Ureter (tissue), 1 donor: ENCODE data around the gene FOXRED1. TPM values are rescaled to one million over a fixed set of nuclear protein-coding genes. Genes with fewer than 3 reads are reported as not detected.
A peak's percentile ranks its signal among the peaks of the same experiment; 100 is the strongest.

Source experiments
- DNase-seq: peaks from one replicate; pipeline ENCODE4 v3.0.0-alpha.2; 2020; ENCODE audit warnings: low spot score
- total RNA-seq: library from RNA; stranded (reverse); gene quantifications from one replicate; pipeline ENCODE4 v1.2.4, GENCODE V29; 2023
- donor health status: DM: yes; HTN: yes; CAD: no.

FOXRED1 gene
- total RNA-seq, 1 donor from 2014 or later: 29.8 TPM

- no peak for DNase-seq
These were observed 42.7 kb downstream of the FOXRED1 start for GRCh38 chr11:126311401-126312291.

GRCh38 chr11:126312961-126313360, 44.0 kb downstream of the FOXRED1 start:
- no peak for DNase-seq

- DNase-seq: no peak
These were observed 44.9 kb downstream of the FOXRED1 start for GRCh38 chr11:126313826-126314225.

GRCh38 chr11:126317432-126317755, 48.4 kb downstream of the FOXRED1 start:
- no peak for DNase-seq

GRCh38 chr11:126317756-126318573, 49.0 kb downstream of the FOXRED1 start:
- peak; percentile 83 for DNase-seq

- no peak for DNase-seq
These were observed 49.8 kb downstream of the FOXRED1 start for GRCh38 chr11:126318574-126319373.

GRCh38 chr11:126319374-126319740, 50.4 kb downstream of the FOXRED1 start:
- no peak for DNase-seq

GRCh38 chr11:126322996-126323395, 54.0 kb downstream of the FOXRED1 start:
- no peak for DNase-seq

- DNase-seq: no peak
These were observed 58.5 kb downstream of the FOXRED1 start for GRCh38 chr11:126327281-126328000.

Other genes starting within 250 kb of the FOXRED1 start
- gene CDON, start 206.3 kb upstream of the FOXRED1 start, total RNA-seq: 7.4 TPM
- 24.7 TPM for gene RPUSD4, start 57.5 kb upstream of the FOXRED1 start, total RNA-seq
- 22.2 TPM for gene FAM118B, start 57.4 kb upstream of the FOXRED1 start, total RNA-seq
- 130 TPM for gene SRPRA, start 259 bp upstream of the FOXRED1 start, total RNA-seq
- gene TIRAP, start 13.9 kb downstream of the FOXRED1 start, total RNA-seq: 14.5 TPM
- gene DCPS, start 34.9 kb downstream of the FOXRED1 start, total RNA-seq: 23.2 TPM
- 46.4 TPM for gene ST3GAL4, start 86.5 kb downstream of the FOXRED1 start, total RNA-seq